HepG2 (cell line): ENCODE measurements around the gene CSNK1A1. TPM values are rescaled to one million over a fixed set of nuclear protein-coding genes. Genes with fewer than 3 reads are reported as not detected.

Experiments
- BCL6 ChIP-seq: IDR thresholded peaks from 2 replicates; pipeline ENCODE4 v1.6.1; 2016; ENCODE audit warnings: missing genetic modification reagents, missing compliant biosample characterization
- FOSL2 ChIP-seq: sonication (generic); formaldehyde crosslinking; IDR thresholded peaks from 2 replicates; pipeline ENCODE4 v1.4.0; 2020; ENCODE audit warnings: missing genetic modification reagents
- FOXC1 ChIP-seq: sonication (generic); formaldehyde crosslinking; IDR thresholded peaks from 2 replicates; pipeline ENCODE4 v1.8.0; 2022; ENCODE audit warnings: mild to moderate bottlenecking, missing genetic modification reagents, borderline replicate concordance
- GATAD2A ChIP-seq: IDR thresholded peaks from 2 replicates; pipeline ENCODE4 v1.6.1; 2016
- KDM4B ChIP-seq: sonication (generic); formaldehyde crosslinking; IDR thresholded peaks from 2 replicates; pipeline ENCODE4 v1.4.0; 2020; ENCODE audit warnings: missing genetic modification reagents
- KLF6 ChIP-seq: IDR thresholded peaks from 2 replicates; pipeline ENCODE4 v1.8.0; 2016; ENCODE audit warnings: missing biosample characterization, missing genetic modification reagents
- MAFG ChIP-seq: sonication (generic); formaldehyde crosslinking; IDR thresholded peaks from 2 replicates; pipeline ENCODE4 v1.5.1; 2020; ENCODE audit warnings: mild to moderate bottlenecking, missing genetic modification reagents
- NONO ChIP-seq, 2 experiments: fragments of 450-650 bp in 1 of 2; sonication (generic) in 1 of 2; formaldehyde crosslinking in 1 of 2; IDR thresholded peaks in 1 of 2; conservative IDR thresholded peaks in 1 of 2; 2 replicates each; pipeline versions ENCODE4 v1.6.1 to v1.8.0; 2017 to 2022; ENCODE audit warnings: mild to moderate bottlenecking in 1 of 2, missing genetic modification reagents in 1 of 2, moderate library complexity in 1 of 2
- RBM39 ChIP-seq: fragments of 200-400 bp; formaldehyde crosslinking; IDR thresholded peaks from one replicate; pipeline ENCODE4 v1.6.1; 2018; ENCODE audit warnings: antibody characterized with exemption, mild to moderate bottlenecking, low read depth, low read length; ENCODE audit not compliant: poor library complexity, severe bottlenecking
- REL ChIP-seq: sonication (generic); formaldehyde crosslinking; conservative IDR thresholded peaks from 2 replicates; pipeline ENCODE4 v1.8.0; 2022; ENCODE audit warnings: mild to moderate bottlenecking, missing genetic modification reagents, moderate library complexity
- ZNF12 ChIP-seq: sonication (generic); formaldehyde crosslinking; IDR thresholded peaks from 2 replicates; pipeline ENCODE4 v1.5.0; 2020; ENCODE audit warnings: missing genetic modification reagents
- ZNF296 ChIP-seq: sonication (generic); formaldehyde crosslinking; conservative IDR thresholded peaks from 2 replicates; pipeline ENCODE4 v1.5.0; 2020; ENCODE audit warnings: mild to moderate bottlenecking, missing genetic modification reagents
- ZSCAN22 ChIP-seq: sonication (generic); formaldehyde crosslinking; IDR thresholded peaks from 2 replicates; pipeline ENCODE4 v1.4.0; 2020; ENCODE audit warnings: mild to moderate bottlenecking, missing genetic modification reagents
- polyA plus RNA-seq, 8 experiments: library from polyadenylated mRNA; depleted of rRNA in 3 of 8; stranded (reverse) in 7 of 8; unstranded in 1 of 8; fragments of >200 nt; fragmentation: Illumina TruSeq in 4 of 8; extraction: Trizol in 4 of 8; gene quantifications; 2 replicates each; pipeline versions ENCODE4 v1.2.1 to v1.2.3, GENCODE V29; 2011 to 2016; ENCODE audit warnings: low read depth in 4 of 8, missing spikeins in 1 of 8, mixed read lengths in 1 of 8; ENCODE audit not compliant: insufficient read depth in 1 of 8
- total RNA-seq, 5 experiments: library from RNA; depleted of rRNA; stranded (reverse); fragments of >200 nt; fragmentation: Illumina TruSeq; extraction: Trizol; gene quantifications; 2 replicates each; pipeline ENCODE4 v1.2.3, GENCODE V29; 2016; ENCODE audit warnings: low read depth in 1 of 5
- TF ChIP-seq, protein P1 (sequence below): IDR thresholded peaks from 2 replicates; pipeline ENCODE4 v1.6.1; 2016; ENCODE audit warnings: low read depth, control low read depth
- TF ChIP-seq, protein P2 (sequence below): sonication (generic); formaldehyde crosslinking; IDR thresholded peaks from 2 replicates; pipeline ENCODE4 v1.4.0; 2020; ENCODE audit warnings: missing genetic modification reagents
- TF ChIP-seq, protein P3 (sequence below): sonication (generic); formaldehyde crosslinking; IDR thresholded peaks from 2 replicates; pipeline ENCODE4 v1.4.0; 2020; ENCODE audit warnings: missing genetic modification reagents
- TF ChIP-seq, protein P4 (sequence below): sonication (generic); formaldehyde crosslinking; IDR thresholded peaks from 2 replicates; pipeline ENCODE4 v1.4.0; 2020; ENCODE audit warnings: mild to moderate bottlenecking, low read depth, missing genetic modification reagents
- TF ChIP-seq, protein P5 (sequence below): IDR thresholded peaks from 2 replicates; pipeline ENCODE4 v1.6.1; 2018; ENCODE audit warnings: missing genetic modification reagents, mild to moderate bottlenecking, missing compliant biosample characterization
- TF ChIP-seq, protein P6 (sequence below): sonication (generic); formaldehyde crosslinking; IDR thresholded peaks from 2 replicates; pipeline ENCODE4 v1.5.0; 2020; ENCODE audit warnings: missing genetic modification reagents

Gene CSNK1A1
- total and polyA plus RNA-seq, 2 of the 13 experiments (the other 11 are each of a cell fraction or from before 2014, with no cell fraction given) = 89.0 to 149 TPM

DNA sequence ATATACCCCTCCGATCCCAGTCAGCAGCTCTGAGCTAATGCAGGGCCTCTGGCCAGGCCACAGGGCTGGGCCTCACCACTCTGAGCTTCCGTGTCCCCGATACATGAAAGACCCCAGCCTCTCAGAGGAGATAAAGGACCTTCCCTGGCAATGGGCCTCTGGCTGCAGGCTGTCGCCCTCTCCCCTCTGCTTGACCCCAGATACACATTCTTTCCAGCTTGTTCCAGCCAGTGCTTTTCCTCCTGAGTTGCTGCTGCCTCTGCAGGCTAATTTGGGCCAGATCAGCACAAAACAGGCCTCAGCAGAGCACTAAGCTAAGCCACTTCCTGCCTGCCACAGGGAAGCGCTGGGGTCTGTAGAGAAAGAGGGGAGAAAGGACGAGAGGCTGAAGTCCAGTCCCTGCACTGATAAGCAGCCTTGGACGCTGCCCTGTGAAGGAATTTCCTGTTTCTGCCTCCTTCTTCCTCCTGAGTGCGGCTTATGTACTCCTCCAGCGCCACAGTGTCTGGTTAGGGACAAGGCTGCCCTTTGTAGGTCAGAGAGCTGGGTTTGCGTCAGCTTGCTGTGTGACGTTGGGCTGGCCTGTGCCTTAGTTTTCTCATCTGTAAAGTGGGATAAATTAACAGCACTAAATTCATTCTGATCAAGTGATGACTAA is 99.1 kb downstream of the CSNK1A1 start (continued):
- TF ChIP-seq, protein P1, sequence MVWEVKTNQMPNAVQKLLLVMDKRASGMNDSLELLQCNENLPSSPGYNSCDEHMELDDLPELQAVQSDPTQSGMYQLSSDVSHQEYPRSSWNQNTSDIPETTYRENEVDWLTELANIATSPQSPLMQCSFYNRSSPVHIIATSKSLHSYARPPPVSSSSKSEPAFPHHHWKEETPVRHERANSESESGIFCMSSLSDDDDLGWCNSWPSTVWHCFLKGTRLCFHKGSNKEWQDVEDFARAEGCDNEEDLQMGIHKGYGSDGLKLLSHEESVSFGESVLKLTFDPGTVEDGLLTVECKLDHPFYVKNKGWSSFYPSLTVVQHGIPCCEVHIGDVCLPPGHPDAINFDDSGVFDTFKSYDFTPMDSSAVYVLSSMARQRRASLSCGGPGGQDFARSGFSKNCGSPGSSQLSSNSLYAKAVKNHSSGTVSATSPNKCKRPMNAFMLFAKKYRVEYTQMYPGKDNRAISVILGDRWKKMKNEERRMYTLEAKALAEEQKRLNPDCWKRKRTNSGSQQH = no peak
- TF ChIP-seq, protein P2, sequence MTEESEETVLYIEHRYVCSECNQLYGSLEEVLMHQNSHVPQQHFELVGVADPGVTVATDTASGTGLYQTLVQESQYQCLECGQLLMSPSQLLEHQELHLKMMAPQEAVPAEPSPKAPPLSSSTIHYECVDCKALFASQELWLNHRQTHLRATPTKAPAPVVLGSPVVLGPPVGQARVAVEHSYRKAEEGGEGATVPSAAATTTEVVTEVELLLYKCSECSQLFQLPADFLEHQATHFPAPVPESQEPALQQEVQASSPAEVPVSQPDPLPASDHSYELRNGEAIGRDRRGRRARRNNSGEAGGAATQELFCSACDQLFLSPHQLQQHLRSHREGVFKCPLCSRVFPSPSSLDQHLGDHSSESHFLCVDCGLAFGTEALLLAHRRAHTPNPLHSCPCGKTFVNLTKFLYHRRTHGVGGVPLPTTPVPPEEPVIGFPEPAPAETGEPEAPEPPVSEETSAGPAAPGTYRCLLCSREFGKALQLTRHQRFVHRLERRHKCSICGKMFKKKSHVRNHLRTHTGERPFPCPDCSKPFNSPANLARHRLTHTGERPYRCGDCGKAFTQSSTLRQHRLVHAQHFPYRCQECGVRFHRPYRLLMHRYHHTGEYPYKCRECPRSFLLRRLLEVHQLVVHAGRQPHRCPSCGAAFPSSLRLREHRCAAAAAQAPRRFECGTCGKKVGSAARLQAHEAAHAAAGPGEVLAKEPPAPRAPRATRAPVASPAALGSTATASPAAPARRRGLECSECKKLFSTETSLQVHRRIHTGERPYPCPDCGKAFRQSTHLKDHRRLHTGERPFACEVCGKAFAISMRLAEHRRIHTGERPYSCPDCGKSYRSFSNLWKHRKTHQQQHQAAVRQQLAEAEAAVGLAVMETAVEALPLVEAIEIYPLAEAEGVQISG (CRISPR knock-in tag) = peak; percentile 80; the same call in 1 of the 2 replicates
- TF ChIP-seq ZNF296 (CRISPR knock-in tag) = no peak
- TF ChIP-seq, protein P3, sequence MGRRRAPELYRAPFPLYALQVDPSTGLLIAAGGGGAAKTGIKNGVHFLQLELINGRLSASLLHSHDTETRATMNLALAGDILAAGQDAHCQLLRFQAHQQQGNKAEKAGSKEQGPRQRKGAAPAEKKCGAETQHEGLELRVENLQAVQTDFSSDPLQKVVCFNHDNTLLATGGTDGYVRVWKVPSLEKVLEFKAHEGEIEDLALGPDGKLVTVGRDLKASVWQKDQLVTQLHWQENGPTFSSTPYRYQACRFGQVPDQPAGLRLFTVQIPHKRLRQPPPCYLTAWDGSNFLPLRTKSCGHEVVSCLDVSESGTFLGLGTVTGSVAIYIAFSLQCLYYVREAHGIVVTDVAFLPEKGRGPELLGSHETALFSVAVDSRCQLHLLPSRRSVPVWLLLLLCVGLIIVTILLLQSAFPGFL (CRISPR knock-in tag) = no peak
- TF ChIP-seq RBM39 = no peak
- TF ChIP-seq NONO (IDR thresholded peaks at IDR 0.05) = no peak
- TF ChIP-seq NONO (CRISPR knock-in tag; conservative IDR thresholded peaks at IDR 0.05) = peak; percentile 87
- peak; percentile 68 for TF ChIP-seq FOSL2 (CRISPR knock-in tag)
- TF ChIP-seq FOXC1 = no peak
- TF ChIP-seq KLF6 (CRISPR knock-in tag) = peak; percentile 35; the same call in 1 of the 2 replicates
- no peak for TF ChIP-seq KDM4B
- TF ChIP-seq REL (CRISPR knock-in tag) = no peak
- no peak for TF ChIP-seq ZSCAN22 (CRISPR knock-in tag)
- TF ChIP-seq GATAD2A = peak; percentile 84
- peak; percentile 22; the same call in 1 of the 2 replicates for TF ChIP-seq BCL6 (CRISPR knock-in tag)
- TF ChIP-seq ZNF12 (CRISPR knock-in tag) = no peak
- 0 out of 2 replicates have a peak, but pooled peaks have one; percentile 68 for TF ChIP-seq MAFG
- TF ChIP-seq, protein P4, sequence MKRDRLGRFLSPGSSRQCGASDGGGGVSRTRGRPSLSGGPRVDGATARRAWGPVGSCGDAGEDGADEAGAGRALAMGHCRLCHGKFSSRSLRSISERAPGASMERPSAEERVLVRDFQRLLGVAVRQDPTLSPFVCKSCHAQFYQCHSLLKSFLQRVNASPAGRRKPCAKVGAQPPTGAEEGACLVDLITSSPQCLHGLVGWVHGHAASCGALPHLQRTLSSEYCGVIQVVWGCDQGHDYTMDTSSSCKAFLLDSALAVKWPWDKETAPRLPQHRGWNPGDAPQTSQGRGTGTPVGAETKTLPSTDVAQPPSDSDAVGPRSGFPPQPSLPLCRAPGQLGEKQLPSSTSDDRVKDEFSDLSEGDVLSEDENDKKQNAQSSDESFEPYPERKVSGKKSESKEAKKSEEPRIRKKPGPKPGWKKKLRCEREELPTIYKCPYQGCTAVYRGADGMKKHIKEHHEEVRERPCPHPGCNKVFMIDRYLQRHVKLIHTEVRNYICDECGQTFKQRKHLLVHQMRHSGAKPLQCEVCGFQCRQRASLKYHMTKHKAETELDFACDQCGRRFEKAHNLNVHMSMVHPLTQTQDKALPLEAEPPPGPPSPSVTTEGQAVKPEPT (CRISPR knock-in tag) = no peak; the same call in 1 of the 2 replicates
- TF ChIP-seq, protein P5, sequence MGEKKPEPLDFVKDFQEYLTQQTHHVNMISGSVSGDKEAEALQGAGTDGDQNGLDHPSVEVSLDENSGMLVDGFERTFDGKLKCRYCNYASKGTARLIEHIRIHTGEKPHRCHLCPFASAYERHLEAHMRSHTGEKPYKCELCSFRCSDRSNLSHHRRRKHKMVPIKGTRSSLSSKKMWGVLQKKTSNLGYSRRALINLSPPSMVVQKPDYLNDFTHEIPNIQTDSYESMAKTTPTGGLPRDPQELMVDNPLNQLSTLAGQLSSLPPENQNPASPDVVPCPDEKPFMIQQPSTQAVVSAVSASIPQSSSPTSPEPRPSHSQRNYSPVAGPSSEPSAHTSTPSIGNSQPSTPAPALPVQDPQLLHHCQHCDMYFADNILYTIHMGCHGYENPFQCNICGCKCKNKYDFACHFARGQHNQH (CRISPR knock-in tag) = peak; percentile 54; the same call in 1 of the 2 replicates
- TF ChIP-seq, protein P6, sequence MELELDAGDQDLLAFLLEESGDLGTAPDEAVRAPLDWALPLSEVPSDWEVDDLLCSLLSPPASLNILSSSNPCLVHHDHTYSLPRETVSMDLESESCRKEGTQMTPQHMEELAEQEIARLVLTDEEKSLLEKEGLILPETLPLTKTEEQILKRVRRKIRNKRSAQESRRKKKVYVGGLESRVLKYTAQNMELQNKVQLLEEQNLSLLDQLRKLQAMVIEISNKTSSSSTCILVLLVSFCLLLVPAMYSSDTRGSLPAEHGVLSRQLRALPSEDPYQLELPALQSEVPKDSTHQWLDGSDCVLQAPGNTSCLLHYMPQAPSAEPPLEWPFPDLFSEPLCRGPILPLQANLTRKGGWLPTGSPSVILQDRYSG (CRISPR knock-in tag) = no peak
